A673 (cell line): ENCODE results near the gene TEP1.

ENCODE experiments used
- EZH2 ChIP-seq: fragments of 200-600 bp; sonication (generic); IDR thresholded peaks from 2 replicates; pipeline ENCODE4 v1.6.1; 2017; ENCODE audit warnings: borderline replicate concordance, low read depth, mild to moderate bottlenecking, mixed read lengths, antibody characterized with exemption, low read length; ENCODE audit not compliant: poor library complexity, severe bottlenecking
- TF ChIP-seq, protein P1 (sequence below): fragments of 300-800, 200-600 bp; sonication (generic); conservative IDR thresholded peaks from 2 replicates; pipeline ENCODE4 v1.5.1; 2017; ENCODE audit warnings: low read depth, mild to moderate bottlenecking, antibody characterized with exemption, low read length, moderate library complexity, mixed read lengths

DNA sequence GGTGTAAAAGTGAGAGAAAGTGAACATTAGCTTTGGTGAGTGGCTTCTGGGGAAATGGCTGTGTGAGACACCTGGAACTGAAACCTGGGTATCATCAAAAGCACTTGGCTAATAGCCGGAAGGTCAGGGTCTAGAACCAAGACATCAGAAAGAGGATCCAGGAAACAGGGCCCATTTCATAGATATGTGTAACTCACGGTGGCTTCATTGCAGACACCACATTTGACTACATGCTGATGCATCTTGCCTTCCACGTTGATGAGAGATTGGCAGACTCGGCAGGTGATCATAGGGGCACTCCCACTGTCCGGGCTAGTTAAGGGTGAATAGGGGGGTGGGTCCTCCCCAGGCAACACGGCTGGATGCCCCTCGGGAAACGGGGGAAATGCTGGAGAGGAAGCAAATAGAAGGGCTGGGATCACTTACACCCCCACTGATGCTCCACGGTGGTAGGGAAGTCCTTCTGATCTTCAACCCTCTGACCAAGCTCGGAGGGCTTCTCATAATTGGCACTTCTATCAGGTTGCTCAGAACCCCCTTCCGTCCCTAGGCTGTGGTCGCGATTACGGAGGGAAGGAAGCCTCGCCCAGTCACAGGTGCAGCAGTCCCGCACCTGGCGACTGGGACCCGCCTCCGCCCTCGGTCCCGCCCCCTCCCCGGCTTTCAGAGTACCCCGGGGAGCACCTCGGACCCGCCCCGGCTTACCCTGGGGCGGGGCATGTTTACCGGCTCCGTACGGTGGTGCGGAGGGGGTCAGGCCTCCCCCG, 47.3 kb upstream of the TEP1 start:
- TF ChIP-seq EZH2 = no peak
- TF ChIP-seq, protein P1, sequence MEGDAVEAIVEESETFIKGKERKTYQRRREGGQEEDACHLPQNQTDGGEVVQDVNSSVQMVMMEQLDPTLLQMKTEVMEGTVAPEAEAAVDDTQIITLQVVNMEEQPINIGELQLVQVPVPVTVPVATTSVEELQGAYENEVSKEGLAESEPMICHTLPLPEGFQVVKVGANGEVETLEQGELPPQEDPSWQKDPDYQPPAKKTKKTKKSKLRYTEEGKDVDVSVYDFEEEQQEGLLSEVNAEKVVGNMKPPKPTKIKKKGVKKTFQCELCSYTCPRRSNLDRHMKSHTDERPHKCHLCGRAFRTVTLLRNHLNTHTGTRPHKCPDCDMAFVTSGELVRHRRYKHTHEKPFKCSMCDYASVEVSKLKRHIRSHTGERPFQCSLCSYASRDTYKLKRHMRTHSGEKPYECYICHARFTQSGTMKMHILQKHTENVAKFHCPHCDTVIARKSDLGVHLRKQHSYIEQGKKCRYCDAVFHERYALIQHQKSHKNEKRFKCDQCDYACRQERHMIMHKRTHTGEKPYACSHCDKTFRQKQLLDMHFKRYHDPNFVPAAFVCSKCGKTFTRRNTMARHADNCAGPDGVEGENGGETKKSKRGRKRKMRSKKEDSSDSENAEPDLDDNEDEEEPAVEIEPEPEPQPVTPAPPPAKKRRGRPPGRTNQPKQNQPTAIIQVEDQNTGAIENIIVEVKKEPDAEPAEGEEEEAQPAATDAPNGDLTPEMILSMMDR = no peak
